Amniotic stem cell (primary cell): ENCODE measurements around the gene STXBP6.

Experiments
- DNase-seq: peaks from one replicate; lab custom pipeline; 2025; lab: John Stamatoyannopoulos, UW

STXBP6 gene

DNA sequence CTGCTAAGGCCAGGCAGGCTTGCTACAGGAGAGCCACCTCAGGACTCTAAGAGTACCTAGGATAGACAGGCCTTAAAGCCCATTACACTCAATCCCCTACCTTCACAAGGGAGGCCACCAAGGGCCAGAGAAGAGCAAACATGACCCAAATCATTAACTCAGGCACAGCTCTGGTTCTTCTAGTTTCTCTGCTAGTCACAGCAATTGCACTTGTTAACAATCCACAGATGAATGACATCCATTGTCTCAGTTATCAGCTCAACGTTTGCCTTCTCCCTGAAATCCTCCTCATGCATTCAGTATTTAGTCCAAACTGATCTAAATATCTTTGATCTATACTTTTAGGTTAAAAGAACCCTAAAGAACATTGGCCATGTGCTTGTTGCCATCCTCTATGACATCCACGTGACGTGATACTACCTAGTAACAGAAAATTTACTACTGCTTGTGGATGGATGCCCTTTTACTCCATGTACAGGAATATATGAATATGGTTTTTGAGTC is 164.5 kb downstream of the STXBP6 start:
- DNase-seq: no peak

DNA sequence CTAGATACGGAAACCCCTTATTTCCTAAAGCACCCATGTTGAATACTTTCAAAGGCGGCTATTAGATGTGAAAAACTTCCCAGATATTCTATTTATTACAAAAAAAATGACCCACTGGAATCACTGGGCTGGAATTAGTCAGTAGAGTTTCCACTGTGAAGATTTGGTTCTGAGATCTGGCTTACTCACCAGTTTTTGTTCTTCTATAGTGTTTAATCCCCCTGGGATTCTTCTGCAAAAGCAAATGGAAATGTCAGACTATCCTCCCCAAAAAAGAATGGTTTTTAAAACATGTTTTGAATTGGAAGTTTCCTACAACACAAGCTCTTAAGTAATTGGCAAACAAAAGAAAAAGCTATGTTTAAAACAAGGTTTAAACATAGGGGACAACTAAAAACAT is 166.4 kb downstream of the STXBP6 start:
- no peak for DNase-seq

DNA sequence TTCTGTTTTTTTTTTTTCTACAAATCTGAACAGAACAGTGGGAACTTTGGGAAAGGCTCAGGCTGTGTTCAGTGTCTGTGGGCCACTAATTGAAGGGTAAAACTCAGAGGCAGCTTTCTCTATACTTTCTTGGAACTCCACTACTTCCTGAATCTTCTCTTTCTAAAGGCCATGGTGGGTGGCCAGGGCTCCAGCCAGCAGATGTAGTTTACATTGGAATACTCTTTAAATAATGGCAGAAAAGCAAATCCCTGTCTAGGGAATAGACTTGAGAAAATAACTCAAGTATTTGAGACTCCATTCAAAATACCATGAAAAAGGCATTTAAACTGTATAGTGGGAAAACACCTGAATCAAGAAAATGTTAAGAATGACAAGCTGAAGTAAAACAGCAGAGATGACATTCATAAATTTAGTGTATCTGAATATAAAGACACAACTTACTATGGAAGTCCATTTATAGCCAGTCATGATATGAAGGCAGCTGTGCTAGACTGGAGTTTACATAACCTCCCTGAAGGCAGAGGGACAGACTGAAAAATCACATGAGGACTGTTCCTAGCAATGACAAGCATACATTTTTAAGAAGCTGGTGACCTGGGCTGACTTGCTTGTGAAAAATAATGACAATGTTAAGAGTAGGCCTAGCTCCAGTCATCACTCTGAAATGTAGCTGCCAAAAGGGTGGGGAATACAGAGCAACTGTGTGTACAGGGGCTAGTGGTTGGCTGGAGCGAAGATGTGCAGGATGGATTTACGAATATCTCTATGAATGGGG is 168.6 kb downstream of the STXBP6 start:
- no peak for DNase-seq

DNA sequence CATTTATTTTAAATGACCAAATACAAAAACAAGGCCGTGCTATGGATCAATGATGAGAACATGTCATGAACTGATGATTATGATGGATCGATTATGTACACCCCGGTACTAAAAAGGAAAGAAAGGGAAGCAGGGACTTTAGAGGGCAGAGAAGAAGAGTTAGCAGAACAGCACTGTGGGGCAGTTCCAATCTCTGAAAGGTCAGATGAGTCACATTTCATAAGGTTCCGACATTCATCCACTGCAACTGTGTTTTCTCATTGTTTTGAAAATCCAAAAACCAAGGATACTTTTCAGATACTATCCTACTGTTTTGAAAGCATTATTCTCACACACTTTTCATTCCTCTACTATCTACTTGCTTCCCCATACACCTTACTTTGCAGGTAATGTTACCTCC is 169.3 kb downstream of the STXBP6 start:
- DNase-seq: no peak

DNA sequence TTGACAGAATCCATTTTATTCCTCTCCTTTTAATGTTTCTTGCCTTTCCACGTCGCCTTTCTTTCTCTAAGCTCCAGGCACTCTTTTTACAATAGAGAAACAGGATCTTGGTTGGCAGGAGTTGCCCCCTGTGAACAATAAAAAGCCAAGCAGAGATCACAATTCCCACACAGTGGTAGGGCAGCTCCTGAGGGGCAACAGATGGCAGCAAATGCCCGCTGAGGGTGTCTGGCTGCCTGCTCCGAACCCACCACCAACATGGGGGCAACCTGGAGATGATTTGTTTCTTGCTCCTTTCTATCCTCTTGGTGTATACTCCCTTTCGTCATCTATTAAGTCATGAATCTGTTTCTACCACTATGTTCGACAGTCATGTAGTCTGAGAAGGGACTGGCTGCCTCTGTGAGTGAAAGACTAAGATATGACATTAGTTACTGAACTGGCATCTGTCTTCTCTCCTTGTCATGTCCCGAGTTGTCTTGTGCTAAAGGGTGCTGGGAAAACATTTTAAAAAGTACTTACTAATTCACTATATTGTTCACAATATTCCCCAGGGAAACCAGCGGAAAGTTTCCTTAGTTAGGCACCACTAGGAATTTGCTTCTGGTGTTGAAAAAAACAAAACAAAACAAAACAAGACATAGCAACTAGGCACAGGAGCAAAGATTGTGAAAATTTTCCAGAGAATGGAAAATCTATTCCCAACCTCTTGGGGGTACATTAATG is 170.1 kb downstream of the STXBP6 start:
- DNase-seq: no peak

DNA sequence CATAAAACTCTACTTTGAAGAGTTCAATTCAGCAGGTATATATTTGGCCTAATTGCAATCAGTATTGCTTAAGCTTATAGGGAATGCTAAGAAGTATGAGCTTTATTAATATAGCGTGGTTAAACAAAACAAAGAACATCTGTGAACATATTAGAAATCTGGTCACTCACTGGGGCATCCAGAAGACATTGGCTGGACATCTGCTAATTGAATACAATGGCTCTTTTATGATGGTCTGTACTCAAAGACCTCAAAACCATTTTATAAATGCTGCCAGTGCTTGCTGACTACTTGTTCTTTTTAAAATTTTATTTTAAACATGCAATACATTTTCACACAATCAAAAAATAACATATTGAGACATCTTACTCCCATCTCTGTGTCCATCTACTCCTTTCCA is 173.0 kb downstream of the STXBP6 start:
- no peak for DNase-seq

DNA sequence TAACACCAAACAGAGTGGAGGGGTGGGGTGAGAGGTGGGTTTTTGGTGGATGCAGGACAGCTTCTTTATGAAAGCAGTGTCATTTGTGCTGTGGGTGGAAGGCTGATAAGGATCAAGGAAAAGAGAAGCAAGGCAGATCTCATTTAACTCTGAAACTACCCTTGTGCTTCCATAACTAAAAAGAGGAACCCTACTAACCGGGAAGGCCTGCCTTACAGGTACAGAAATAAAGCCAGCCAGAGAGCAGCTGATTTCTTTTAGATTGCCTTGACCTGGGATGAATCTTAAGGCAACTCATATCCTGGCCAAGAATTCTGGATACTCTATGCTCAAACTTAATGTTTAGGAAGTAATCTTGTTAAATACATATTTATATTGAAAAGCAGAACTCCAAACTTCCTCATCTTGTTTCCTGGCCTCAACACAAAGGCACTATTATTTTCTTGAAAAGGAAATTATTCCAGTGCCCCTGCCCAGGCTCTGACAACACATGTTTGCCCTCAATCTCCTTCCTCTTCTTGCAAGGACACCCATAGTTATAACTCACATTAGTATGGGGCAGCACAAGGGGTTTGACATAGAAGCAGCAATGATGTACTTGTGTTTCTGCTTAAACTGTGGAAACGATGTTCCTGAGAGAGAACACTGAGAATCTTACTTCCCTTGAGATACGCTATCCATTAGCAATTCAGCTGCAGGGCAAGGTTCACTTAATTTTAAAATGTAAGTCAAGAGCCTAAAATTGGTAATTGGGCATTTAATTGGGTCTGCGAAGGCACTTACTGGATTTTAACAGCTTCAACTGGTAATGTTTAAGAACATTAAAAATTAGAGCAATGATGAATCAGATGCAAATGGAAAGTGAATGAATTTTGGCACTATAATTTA is 173.7 kb downstream of the STXBP6 start:
- no peak for DNase-seq

DNA sequence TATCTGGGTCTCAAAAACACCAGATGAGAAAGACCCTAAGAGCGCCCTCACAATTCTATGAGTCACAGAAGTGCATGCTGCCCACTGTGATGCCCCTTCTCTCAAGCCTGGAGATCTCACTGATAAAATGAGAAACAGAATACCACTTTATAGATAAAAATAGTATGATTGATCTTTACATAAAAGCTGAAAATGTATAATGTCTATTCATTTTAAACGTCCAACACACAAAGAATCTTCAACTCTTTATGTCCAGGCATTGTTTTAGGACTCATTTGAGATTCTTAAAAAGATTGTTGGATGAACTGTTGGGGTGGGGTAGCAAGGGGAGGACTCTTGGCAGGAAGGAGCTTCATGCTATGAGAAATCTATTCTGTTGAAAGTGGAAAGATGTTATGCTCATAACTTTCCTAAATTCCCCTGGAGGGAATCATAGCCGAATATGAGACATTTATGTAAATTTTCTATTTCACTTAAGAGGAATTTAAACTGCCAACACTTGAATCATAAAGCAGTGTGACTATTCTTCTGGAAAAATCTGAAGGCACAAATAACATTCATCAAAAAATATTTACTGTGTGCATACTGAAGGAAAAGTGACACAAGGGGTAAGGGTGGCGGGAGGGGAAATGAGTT is 174.6 kb downstream of the STXBP6 start:
- no peak for DNase-seq

DNA sequence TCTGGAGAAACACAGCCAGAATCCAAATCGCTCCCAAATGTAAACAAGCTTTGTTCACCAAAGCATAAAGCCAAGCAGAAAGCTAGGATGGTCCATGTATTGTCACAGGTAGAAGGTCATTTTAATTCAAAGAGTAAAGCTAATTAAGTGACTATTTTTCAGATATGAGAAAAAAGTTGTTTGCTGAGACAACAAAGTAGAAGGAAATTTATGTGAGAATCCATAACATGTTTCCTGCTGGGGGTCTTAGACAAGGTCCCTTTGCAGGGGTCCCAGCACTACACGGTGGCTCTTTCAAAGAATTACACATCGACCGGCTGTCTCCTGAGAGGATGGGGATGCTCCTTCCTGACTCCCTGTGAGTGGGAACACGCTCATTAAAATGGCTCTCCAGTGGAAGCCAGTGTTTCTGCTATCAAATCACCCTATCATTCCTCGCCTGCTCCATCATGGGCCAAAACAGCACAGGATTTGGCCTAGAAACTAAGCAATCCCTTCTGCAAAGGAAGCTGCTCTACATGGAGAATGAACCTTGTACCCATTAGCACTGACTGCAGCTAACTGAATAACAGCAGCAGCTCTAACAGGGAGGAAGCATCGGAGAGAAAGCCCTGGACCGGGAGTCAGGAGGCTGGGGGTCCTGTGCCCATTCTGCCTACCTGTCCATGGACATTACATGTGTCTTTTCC is 175.3 kb downstream of the STXBP6 start:
- no peak for DNase-seq

DNA sequence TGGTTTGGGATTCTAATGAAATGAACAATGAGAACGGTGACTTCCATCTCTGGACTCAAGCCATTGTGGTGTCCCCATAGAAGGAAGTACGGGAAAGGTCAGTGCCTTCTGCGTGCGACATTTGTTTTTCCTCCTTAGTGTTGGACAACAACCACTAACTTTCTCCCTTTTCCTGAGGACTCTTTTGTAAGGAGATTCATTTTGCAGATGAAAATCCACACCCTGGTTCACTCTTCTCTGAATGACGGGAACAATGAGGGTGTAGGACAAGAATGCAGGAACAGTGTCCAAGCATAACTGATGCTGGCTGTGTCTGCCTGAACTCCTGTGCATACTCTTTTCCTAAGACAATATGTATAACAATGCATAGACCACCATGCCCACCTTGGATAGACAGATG is 176.4 kb downstream of the STXBP6 start:
- DNase-seq: no peak

DNA sequence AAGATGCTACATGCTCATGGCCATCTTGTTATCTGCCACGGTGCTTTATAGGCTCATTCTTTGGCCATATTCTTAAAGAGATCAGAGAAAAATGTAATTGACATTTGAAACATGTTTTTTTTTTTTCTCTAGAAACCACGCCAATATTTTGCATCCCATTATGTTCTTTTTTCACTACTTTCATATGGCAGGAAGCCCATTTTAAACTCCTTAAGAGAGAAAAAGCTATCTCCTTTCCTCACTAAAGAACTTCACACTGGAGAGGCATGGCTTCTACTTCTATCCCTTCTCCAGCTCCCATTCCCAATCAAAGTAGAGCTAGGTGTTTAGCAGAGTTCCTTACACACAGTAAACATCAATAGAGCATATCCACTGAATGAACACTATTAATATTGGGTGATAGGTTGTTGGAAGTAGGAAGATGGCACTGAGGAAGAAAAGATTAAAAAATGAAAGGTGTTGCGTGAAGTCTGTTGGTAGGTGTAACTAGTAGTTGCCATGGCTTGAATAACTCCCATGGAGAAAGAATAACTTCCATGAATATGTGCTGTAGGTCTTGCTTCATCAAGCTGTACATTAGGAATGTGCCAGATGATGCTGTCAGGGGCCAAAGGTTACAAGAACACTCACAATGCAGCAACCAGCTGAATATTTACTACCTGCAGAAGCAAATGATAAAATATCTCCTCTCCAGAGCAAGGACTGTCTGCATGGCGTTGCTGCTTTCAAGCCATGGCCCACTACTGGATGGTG is 178.8 kb downstream of the STXBP6 start:
- no peak for DNase-seq

DNA sequence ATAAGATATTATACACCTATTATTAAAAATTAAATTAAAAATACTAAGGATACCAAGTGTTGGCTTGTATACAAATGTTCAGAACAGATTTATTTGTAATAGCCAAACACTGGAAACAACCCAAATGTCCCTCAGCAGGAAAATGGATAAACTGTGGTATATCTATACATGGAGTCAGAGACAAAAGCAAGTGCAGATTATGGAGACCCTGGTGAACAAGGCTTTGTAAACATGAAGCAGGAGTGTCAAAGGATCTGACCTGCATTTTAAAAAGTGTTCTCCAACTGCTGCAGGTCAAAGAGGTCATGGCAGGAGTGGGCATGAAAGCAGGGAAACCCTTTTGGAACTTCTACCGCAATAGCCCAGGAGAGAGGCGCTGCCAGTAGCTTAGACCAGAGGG is 181.6 kb downstream of the STXBP6 start:
- no peak for DNase-seq

DNA sequence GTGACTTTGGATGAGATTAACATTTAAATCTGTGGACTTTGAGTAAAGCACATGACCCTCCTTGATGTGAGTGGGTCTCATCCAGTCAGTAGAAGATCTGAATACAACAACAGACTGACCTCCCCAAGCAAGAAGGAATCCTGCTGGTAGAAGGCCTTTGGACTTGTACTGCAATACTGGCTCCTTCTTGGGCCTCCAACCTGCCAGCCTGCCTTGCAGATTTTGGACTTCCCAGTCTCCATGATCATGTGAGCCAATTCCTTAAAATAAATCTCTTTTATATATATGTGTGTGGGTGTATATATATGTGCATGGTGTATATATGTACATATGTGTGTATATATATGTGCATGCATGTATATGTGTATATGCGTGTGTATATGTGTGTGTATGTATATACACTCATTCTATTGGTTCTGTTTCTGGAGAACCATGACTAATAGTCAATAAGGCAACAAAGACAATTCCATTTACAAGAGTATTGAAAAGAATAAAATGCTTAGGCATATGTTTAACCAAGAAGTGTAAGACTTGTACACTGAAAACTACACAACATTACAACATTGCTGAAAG is 183.8 kb downstream of the STXBP6 start:
- DNase-seq: no peak

DNA sequence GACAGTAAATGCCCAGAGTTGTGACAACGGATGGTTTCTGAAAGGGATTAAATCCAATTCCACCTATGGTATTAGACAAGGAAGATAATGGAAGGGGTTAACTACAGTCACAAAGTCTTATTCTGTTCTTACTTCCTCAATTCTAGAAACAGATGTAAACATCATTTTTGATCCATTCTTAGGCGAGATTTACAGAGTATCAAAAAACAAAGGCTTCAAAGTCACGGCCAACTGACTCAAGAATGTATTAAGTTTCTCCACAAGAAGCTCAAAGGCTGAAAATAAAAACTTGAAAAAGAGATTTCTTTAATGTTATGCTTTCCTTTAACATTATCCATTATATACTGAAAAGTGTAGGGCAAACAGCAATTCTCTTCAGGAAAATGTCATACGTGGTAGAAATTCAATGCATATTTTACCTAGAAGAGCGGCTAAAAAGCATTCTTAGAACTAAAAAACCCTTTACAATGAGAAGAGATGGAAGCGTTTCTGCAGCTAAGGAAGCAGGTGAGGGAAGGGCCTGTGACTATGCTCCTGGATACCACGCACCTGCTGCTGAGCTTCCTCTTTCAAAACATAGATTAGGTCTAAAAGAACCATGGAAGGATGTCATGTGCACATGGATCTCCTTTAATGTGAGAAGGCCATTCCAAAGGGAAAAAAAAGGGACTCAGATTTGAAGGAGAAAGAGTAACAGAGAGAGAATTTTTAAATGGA is 185.8 kb downstream of the STXBP6 start:
- no peak for DNase-seq

DNA sequence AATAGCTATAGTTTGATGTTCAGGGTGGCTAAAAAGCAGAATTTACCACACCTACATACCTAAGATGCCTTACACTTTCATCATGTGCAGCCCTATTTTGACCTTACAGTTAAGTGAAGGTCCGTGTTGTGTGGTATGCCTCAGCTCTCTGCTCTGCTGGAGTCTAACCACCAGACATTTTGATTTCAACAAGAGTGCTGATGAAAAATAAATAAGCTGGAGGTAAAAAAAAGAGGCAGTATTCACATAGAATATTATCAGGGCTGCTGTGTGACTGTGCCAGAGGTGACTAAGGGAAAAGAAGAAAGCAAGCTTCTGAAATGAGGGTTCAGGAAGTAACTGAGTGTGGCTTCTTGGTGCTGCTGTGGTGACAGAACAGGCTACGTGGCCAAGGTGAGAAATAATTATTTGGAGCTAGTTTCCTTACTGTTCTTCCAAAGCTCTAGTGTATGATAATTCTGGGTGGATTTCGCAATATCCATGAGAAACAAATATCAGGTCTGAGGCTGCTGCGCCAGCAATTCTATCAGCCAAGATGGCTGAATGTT is 188.8 kb downstream of the STXBP6 start:
- no peak for DNase-seq

DNA sequence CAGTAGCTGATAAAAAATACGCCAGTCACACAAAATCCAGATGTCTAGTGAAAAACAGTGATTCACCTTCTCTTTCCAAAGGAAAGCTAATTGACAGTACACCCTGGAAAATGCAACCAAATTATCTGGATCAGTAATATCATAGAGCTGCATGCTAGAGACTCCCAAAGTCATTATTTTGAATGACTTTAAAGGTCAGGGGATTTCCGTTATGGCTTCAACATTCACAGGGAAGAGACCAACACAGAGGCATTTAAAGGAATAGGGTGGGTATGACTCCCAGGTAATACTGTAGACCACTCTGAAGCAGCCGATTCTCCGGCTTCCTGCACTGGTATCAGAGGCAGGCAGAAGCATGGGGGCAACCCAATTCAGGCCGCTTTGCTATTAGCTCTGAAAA is 190.4 kb downstream of the STXBP6 start:
- DNase-seq: no peak

DNA sequence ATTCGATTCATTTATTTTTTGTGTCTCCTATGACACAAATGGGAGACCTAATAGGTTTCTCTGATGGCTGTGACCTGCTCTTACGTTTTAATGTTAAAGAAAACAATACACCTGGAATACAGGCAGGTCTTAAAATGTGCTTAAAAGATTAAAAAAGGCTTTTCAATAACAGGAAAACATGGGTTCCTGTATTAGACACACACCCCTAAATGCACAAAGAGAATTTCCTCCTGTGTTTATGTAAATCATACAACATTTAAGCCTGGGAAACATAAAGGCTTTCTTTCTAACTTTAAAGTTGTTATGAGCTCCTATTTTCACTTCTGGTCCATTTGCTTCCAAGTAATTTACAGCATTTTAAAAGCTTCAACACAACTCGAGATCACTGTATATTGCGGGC is 191.3 kb downstream of the STXBP6 start:
- DNase-seq: no peak

DNA sequence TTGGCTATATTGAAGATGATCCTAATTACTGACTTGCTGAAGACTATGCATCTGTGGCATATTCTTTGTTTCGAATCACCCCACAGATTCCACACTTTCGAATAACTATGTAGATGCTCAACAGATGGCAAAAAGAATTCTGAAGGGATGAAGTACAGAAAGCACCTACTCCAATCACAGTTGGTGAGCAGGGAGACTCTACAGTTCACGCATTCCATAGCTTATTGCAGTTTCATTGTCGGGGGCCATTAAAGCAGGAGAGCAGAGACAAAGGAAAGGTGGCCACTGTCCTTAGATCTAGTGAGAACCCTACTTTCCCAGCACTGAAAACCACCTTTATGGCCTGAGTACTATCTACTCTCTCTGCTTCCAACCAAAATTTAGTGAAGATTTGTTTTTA is 191.9 kb downstream of the STXBP6 start:
- DNase-seq: no peak

DNA sequence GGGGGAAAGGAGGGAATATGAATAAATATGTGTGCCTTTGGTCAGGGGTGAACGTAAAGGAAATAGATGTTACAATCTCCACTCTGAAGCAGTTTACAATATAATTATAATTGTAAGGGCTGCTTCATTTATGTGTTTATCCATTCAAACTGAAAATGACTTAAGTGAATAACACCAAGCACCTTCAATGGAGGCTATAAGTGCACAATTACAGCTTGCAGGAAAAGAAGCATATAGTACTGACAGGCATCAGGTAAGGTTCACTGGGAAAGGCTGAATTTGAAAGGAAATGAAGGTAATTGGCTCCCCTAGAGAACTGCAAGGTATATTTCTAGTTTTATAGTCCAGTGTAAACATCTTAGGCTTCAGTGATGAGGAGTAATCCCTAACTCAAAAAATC is 192.7 kb downstream of the STXBP6 start:
- no peak for DNase-seq
